Kidney tubule cell (primary cell): ENCODE data around the gene DTNB.
"Not testable (repeated sequence)": the region's sequence is repeated elsewhere in the genome, so short reads cannot be mapped to it uniquely, and the experiment has no call there.

Experiments used
- DNase-seq: peaks from one replicate; pipeline ENCODE4 v3.0.0-alpha.2; 2018; ENCODE audit warnings: low spot score

The DTNB gene

GRCh38 chr2:25673300-25674076 lies at the start of gene DTNB:
Gene DTNB, minus strand, starts transcription at chr2:25673577. Its CDS starts 20,917 bp downstream, at chr2:25652660.
- DNase-seq: peak; percentile 84

- no peak for DNase-seq
Measured at GRCh38 chr2:25722224-25722623, 48.8 kb upstream of the DTNB start.

GRCh38 chr2:25720575-25720974 lies 47.2 kb upstream of the DTNB start:
- DNase-seq: no peak

DNA sequence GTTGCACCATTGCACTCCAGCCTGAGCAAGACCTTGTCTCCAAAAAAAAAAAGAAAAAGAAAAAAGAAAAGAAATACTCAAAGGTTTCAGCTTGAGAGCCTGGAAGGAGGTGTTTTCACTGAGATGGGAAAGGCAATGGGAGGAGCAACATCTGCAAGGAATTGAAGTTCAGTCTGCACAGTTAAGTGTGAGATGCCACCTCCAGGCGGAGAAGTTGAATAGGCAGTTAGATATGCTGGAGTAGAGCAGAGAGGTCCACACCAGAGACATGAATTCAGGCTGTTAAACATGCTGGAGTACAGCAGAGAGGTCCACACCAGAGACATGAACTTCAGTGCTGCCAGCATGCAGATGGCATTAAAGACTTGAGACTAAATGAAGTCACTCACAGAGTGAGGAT lies 41.4 kb upstream of the DTNB start:
- peak; percentile 20 for DNase-seq

DNA sequence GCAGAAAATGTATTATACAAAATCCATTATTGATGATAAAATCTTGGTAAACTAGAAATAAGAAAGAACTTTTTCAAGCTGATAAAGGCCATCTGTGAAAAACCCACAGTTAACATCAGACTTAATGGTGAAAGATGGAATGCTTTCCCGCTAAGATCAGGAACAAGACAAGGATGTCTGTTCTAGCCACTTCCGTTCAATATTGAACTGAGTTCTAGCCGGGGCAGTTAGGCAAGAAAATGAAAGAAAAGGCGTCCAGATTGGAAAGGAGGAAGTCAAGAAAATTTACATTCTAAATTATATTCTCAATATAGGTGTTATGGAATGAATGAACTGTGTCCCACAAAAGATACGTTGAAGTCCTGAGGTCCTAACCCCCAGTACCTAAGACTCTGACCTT lies 39.1 kb upstream of the DTNB start:
- DNase-seq: no peak

GRCh38 chr2:25711675-25712354 lies 38.4 kb upstream of the DTNB start:
- peak; percentile 76 for DNase-seq

- no peak for DNase-seq
Measured at GRCh38 chr2:25710750-25711149, 37.4 kb upstream of the DTNB start.

- no peak for DNase-seq
Measured at GRCh38 chr2:25709349-25709748, 36.0 kb upstream of the DTNB start.

DNA sequence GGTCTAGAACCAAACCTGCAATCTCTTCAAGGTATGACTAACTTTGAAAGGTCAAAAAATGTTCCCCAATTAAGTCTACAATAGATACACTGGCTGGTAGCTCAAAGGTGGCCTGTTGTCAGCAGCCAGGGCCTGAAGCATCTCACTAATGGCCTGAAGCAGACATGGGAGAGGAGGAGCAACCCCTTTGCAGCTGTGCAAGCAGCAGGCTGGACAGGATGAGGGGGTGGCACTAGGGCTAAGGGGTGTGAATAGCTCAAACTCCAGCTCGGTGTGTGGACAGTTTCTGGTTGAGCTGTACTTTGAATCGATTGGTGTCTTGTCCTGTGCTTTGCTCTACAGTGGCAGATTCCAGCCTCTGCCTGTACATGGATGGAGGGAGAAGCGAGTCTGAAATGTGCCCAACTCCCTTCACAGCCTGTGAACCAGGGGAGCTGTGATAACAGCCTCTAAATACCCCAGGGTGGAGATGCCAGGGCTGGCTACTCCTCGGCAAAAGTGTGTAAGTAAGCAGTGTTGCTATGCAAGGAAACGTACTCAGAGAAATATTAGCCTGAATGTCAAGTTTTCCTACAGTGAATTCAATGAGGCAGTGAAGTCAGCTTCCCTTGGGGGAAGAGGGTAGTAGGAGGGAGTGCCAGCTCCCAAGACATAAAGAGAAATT lies 34.7 kb upstream of the DTNB start:
- DNase-seq: no peak

DNA sequence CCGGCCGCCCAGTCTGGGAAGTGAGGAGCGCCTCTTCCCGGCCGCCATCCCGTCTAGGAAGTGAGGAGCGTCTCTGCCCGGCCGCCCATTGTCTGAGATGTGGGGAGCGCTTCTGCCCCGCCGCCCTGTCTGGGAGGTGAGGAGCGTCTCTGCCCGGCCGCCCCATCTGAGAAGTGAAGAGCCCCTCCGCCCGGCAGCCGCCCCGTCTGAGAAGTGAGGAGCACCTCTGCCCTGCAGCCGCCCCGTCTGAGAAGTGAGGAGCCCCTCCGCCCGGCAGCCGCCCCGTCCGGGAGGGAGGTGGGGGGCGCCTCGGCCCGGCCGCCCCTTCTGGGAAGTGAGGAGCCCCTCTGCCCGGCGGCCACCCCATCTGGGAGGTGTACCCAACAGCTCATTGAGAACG lies 32.2 kb upstream of the DTNB start:
- DNase-seq: not testable (repeated sequence)

DNA sequence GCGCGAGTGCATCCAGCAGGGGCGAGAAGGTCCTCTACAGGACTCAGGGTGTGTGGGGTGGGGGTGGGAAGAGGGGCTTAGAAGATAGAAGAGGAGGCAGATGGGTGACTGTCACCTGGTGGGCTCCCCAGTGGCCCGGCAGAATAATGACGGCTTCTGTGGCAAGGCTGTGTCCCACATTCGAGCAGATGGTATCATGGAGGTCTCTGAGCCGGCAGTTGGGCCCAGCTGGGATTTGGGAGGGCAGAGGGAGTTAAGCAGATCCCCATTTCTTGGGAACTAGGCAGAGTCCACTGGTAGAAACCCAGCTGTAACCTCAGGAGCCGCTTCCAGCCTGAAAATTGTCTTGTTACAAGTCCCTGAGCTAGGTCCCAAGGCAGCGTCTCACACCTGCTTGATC lies 28.4 kb upstream of the DTNB start:
- DNase-seq: no peak

- peak; percentile 40 for DNase-seq
Measured at GRCh38 chr2:25700221-25700660, 26.9 kb upstream of the DTNB start.

- DNase-seq: no peak
Measured at GRCh38 chr2:25699216-25699615, 25.8 kb upstream of the DTNB start.

DNA sequence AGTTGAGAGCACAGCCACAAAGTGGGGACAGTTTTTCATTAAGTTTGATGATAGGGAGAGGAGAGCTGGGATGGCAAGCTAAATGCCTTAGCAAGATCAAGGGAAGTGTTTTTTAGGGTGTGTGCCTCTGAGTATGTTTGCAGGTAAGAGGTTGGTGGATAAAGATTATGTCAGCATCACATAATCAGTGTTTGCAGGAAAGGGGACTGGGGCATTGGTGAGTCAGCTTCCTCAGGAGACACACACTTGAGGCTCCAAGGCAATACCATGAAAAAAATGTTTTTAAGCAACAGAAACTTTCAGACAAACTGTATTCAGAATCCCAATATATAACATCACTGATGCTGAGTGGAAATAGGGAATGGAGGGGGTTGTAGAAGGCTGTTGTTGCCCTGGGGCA lies 25.4 kb upstream of the DTNB start:
- peak; percentile 47 for DNase-seq

DNA sequence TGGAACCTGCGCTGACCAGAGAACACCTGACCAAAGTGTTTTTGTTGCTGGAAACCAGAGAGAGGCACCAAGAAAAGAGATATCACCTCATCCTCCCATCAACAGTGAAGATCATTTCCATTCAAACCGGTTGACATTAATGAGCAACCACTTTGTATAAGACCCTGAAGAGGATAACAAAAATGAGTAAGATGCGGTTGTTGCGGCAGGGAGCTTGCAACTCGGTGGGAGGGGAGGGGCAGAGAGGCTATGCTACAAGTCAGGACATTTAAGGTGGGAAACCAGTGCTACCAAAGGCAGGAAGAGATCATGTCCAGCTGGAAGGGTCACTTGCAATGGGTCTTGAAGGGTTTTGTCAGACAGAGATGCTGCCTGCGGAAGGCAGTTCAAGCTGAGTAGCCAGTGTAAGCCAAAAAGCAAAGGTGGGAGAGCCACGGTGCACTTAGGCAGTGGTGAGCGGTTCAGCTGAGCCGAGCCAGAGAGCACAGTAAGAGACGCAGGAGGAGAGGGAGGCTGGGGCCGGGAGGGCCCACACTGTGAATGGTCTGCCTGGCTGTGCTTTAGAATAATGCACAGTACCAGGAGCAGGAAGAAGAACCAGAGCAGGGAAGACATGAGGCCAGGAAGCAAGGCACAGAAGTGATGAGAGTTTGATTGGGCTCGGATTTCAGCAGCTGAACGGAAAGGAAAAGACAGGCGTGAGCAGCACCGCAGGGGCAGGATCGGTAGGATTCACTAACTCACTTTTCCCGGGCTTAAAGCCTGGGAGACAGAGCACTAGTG lies 24.4 kb upstream of the DTNB start:
- no peak for DNase-seq

- no peak for DNase-seq
Measured at GRCh38 chr2:25692737-25693445, 19.5 kb upstream of the DTNB start.

- no peak for DNase-seq
Measured at GRCh38 chr2:25692143-25692542, 18.8 kb upstream of the DTNB start.

DNA sequence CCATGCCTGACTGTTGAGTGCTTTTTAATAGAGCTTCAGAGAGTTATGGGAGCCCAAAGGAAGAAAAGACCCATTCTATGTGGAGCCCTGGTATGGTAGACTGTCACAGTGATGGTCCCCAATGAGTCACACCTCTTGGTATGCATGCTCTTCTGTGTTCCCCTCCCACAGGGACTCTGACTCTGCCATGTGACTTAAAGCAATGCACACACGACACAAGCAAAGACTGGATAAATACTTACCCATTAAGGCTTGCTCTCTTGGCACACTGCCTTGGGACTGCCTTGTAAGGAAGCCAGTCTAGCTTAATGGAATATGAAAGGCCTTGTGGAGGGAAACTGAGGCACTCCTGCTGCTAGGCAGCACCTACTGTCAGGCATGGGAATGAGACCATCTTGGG lies 16.7 kb upstream of the DTNB start:
- DNase-seq: peak; percentile 83

GRCh38 chr2:25688236-25688635 lies 14.9 kb upstream of the DTNB start:
- DNase-seq: no peak

DNA sequence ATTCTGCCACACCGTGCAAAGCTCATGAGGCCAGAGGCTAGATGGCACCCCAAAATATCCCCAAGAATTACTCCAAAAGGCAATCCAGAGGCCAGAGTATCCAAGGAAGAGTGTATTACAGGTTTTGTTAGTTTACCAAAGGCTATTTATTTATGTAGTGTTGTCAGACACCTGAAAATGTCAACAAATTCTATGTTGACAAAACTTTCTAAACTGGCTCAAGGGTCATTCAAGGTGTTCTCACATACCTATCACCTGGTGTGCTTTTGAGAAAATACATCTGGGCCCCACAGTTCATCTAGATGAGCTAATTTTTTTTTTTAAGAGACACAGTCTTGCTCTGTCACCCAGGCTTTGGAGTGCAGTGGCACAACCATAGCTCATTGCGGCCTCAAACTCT lies 12.4 kb upstream of the DTNB start:
- no peak for DNase-seq
